Panc1 (cell line): ENCODE data around the gene IL21R.

ENCODE experiments used
- CTCF ChIP-seq: fragments of 450-650 bp; IDR thresholded peaks from 2 replicates; pipeline ENCODE4 v1.5.1; 2017; ENCODE audit warnings: mild to moderate bottlenecking
- REST ChIP-seq, 2 experiments: IDR thresholded peaks; 2 replicates each; pipeline ENCODE4 v1.6.1; 2011 to 2012; ENCODE audit warnings: low read depth in 2 of 2, control low read depth in 1 of 2, low read length in 1 of 2, mild to moderate bottlenecking in 1 of 2, moderate library complexity in 1 of 2; ENCODE audit not compliant: insufficient read depth in 1 of 2
- SIN3A ChIP-seq: IDR thresholded peaks from 2 replicates; pipeline ENCODE4 v1.6.1; 2012; ENCODE audit warnings: low read depth, mild to moderate bottlenecking, low read length, moderate library complexity, borderline replicate concordance; ENCODE audit not compliant: insufficient read depth

GRCh38 chr16:27407133-27407532 is 5.2 kb downstream of the IL21R start:
- TF ChIP-seq CTCF (no peak), SIN3A (no peak), REST (IDR thresholded peaks at IDR 0.05; ENCODE audit: insufficient read depth in 1 of 2, low read depth in 2 of 2, low read length in 1 of 2) (no peak)
